GM19099 (cell line): Measurements from ENCODE around the gene VWA3B.

Experiments used
- POLR2A ChIP-seq: IDR thresholded peaks from 3 replicates; pipeline ENCODE4 v1.6.1; 2011; ENCODE audit warnings: low read depth; ENCODE audit not compliant: insufficient read length; ENCODE audit errors: extremely low read depth

Gene VWA3B

DNA sequence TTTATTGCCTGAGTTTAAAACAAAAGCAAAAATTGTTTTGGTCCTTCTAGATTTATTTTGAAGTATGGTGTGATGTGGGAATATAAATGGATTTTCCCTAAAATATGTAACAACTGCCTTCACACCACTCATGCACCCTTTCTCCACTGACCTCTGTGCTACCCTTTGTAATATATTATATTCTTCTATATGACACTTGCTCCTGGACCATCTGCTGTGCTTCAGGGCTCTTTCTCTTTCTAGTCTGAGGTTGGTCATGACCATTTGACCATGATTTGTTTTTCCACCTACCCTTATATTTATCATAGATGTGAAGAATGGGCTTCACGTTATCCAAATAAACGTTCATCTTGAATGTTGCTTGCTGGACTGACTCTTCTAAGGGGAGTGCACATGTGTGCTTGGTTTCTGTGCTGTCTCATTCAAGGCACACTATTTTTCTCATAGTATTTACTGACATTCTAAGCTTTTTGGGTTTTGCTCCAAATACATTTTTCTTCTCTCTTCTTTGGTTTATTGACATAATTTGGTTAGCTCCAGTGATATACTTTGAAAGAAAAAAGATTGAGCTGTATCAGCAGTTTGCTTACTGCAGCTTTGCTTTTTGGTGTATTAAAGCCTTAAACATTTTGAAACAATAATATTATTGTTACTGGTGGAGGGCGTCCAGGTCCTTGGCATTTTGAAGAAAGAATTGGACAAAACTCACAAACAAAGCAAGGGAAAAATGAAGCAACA is 61.8 kb downstream of the VWA3B start:
- TF ChIP-seq POLR2A, result no peak

- TF ChIP-seq POLR2A, result no peak
These were observed 62.3 kb downstream of the VWA3B start for GRCh38 chr2:98149333-98149697.

DNA sequence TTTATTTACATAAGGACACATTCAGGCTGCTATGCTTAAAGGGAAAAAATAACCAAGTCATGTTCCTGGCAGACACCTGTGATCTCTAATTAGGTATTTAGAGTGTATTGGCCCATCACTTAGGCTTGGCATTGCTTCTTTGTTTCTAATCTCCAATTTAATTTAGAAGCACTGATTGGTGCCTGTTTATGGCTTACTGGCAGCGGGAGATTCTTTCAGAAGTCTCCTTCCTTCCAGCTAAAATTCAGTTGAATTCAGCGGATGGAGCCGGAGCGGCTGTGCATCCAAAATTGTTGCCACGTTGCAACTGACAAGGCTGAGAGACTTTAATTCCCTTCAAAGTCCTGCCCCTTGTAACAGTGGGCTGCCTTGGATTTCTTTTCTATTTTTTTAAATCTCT is 66.5 kb downstream of the VWA3B start:
- no peak for TF ChIP-seq POLR2A

- no peak for TF ChIP-seq POLR2A
These were observed 68.3 kb downstream of the VWA3B start for GRCh38 chr2:98155291-98155690.

DNA sequence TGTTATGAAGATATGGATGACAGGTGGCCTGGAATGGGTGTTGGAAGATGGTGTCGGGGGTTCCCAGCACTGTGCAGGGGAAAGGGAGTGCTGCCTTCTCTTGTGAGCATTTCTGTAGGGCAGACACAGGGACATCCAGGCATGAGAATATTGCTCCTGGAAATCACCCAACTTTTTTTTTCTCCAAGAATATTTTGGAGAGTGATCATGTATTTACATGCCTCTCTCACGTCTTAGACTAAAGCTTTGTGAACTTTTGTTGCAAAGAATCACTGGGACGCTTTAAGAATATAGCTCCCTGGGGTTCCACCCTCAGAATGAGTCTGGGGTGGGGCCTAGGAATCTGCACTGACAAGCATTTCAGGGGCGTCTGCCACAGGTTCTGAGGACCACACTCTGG is 68.7 kb downstream of the VWA3B start:
- no peak for TF ChIP-seq POLR2A

DNA sequence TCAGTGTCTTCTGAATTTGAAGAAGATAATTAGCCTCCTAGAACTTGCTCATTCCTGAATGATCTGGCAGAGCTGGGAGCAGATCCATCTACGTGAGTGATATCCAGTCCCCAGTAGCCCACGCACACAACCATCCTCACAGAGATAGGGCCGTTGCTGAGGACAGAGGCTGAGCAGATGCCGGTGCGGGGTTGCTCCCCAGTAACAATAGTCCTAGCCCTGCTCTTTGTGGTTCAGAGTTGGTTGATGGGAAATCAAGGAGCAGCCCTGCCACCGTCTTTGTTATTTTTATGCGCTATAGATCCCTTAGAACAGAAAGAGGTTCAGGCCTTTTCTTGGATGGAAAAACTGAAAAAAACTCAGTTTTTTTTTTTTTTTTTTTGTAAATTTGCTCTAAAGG is 69.3 kb downstream of the VWA3B start:
- no peak for TF ChIP-seq POLR2A

GRCh38 chr2:98157557-98157956 is 70.6 kb downstream of the VWA3B start:
- TF ChIP-seq POLR2A, result no peak

- no peak for TF ChIP-seq POLR2A
These were observed 71.3 kb downstream of the VWA3B start for GRCh38 chr2:98158305-98158704.

- TF ChIP-seq POLR2A, result no peak
These were observed 73.6 kb downstream of the VWA3B start for GRCh38 chr2:98160554-98160953.

DNA sequence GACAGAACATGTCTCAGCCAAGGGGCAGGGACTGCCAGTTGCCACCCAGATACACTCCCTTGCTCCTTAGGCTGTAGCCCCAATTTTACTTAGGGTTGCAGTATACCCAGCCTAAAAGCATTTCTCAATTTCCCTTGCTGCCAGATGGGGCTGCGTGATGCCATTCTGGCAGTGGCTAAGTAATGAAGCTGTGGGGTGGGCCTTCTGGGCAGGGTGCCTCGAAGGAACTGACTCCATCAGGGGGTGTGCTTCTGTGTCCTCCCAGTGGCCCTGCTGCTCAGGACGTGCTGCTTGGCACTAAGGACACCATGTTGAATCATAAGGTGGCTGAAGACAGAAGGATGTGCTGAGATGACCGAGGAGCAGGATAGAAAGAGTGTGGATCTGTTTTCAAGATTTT is 74.2 kb downstream of the VWA3B start:
- no peak for TF ChIP-seq POLR2A

- TF ChIP-seq POLR2A, result no peak
These were observed 77.3 kb downstream of the VWA3B start for GRCh38 chr2:98164256-98164655.

DNA sequence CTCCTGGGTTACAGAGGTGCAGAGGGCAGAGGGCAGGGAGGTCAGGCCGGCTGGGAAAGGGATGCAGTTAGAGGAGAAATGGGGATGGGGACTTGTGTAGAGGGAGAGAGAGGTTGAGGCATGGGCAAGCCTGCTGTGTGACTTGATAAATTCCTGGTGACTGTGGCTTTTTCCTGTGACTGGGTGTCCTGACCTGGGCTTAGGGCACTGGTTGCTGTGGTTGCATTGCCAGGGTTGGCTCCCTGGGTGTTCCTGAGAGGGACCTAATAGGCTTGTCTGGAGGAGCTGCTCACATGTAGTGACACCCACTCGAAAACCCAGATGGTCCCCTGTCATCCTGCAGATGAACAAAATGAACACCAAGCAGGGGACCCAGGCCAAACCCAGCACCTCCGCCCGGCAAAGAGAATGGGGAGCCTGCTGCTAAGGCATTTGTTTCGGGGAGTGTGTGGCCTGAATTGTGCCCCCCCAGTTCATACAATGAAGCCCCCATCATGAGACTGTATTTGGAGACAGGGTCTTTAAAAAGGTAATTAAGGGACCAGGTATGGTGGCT is 78.6 kb downstream of the VWA3B start:
- no peak for TF ChIP-seq POLR2A

- TF ChIP-seq POLR2A, result no peak
These were observed 80.9 kb downstream of the VWA3B start for GRCh38 chr2:98167916-98168315.

GRCh38 chr2:98170076-98170475 is 83.1 kb downstream of the VWA3B start:
- no peak for TF ChIP-seq POLR2A

DNA sequence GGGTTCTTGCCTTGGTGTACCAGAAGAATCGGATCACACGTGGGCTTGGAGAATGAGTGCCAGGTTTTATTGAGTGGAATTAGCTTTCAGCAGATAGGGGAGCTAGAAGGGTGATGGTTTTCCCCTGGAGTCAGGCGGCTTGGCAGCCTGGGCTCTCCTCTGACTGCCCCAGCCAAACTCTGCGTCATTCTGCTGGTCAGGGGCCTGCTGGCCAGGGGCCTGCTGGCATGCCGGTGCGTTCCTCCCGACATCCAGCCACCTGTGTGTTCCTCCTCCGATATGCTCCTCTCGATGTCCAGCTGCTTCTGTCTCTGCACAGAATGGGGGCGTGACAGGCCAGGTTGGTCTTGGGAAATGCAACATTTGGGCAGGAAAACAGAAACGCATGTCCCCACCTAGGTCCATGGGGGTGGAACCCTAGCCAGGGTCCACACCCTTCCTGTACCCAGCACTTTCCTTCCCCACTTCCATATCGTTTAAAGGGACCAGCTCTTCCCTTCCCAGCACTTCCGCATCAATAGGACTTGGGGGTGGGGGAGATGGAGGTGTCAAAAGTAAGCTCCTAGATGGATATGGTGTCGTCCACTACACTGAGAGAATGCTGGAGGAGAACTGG is 85.3 kb downstream of the VWA3B start:
- TF ChIP-seq POLR2A, result no peak

DNA sequence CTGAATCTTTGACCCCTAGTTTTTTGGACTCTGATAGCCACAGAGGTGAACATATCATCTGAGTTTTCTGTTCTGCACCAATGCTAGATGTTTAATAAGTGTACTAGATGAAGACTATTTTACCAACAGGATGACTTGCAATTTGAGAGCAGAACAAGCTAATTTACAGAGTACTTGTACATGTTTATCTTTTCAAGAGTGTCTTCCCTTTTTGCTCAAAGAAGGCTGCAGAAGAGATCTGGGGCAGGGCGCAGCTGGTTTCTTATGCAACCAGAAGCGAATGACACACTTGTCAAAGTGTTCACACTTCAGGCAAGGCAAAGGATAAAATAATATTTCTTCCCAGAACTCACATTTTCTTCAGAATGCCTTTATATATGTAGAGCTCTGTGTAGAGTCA is 86.0 kb downstream of the VWA3B start:
- no peak for TF ChIP-seq POLR2A
